Measurements from ENCODE around the gene DNAJB12.
"Not testable (repeated sequence)": the region's sequence is repeated elsewhere in the genome, so short reads cannot be mapped to it uniquely, and the experiment has no call there.

The DNAJB12 gene

DNA sequence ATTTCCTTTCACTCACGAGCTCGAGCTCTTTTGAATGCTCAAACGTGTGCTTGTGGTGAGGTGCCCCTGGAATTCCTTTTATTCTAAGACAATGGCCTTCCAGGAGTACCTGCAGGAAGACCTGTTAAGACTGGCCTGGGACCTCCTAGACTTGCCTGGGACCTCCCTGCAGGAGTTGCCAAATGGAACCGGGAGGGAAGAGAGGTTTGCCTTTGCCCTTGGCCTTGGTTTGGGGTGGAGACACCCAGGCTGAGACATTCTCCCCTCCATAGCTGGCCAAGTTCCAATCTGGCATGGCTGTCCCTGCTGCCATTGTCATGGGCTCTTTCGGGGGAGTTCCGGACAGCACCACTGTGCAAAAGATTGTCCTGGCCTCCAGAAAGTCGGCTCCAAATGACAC, 39.7 kb downstream of the DNAJB12 start:
- DNase-seq, result no peak

- DNase-seq, result no peak
Observed at GRCh38 chr10:72314263-72314662, 40.5 kb downstream of the DNAJB12 start.

GRCh38 chr10:72312865-72313391, 41.8 kb downstream of the DNAJB12 start:
- DNase-seq, result no peak

DNA sequence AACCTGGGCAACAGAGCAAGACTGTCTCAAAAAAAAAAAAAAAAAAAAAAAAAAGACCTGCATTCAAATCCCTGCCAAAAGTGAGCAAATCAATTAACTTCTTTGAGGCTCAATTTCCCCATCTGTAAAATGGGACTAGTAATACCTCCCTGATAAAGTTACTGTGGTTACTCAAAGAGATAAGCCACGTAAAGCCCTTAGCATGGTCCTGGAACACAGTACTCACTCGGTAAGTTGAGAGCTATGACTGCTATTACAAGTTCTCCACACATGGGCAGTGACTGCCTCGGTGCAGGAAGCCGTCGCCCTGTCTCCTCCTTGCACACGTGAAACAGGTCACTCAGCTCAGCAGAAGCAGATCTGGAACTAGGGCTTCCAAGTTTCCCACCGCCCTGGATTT, 43.1 kb downstream of the DNAJB12 start:
- no peak for DNase-seq

DNA sequence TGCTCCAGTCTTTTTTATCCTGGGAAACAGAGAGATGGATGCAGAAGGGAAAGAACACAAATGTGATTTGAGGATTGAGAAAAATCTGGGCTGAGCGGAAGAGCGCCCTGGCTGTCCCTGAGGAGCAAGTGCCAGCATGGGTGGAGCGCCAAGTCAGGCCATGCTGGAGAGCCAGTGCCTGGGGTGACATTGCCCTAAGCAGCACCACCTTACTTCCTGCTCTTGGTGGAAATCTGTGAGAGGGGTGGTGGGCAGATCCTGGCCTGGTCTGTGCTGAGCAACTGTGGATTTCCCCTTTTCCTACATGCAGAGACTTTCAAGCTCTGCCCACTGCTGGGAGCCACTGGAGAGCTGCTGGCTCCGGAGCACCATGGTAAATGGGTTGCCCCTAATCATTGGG, 44.1 kb downstream of the DNAJB12 start:
- peak; percentile 23 for DNase-seq

GRCh38 chr10:72310241-72310633, 44.5 kb downstream of the DNAJB12 start:
- DNase-seq, result no peak

DNA sequence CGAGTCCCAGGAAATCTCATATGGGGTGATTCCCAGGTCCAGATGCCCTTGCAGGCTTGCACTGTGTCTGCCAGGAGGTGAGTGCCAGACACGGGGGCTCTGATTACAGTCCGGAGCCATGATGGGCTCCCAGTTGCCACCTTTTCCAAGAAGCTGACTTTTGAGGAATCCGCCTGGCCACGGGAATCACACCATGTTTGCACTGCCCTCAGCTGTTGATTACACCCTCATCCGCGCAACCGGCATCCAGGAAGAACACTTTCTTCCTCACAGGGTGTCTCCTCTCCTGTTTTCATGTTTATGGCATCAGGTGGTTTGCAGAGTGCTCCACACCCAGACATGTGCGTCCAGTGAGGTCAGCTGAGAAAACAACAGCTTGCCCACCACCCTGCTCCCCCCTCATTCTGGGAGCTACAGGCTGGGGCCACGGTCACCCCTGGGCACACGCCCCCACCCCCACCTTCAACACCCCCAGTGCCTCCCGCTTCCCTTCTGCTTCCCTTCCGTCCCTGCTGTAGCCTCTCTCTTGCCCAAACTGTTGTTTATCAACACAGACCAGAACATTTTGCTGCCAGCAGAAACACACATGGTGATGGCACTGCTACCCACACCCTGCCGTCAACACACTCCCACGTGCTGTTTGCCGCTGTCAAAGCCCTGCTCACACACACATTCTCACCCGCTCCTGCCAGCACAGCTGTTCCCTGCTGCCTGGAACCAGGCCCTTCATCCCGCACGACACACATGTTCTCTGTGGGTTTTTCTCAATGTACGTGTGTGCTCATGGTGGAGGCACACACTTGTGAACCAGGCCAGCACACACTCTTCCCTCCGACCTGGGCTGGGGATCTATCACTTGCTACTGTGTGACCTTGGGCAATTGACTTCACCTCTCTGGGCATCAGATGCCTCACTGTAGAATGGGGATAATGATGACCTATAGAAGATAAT, 45.2 kb downstream of the DNAJB12 start:
- DNase-seq, result no peak

DNA sequence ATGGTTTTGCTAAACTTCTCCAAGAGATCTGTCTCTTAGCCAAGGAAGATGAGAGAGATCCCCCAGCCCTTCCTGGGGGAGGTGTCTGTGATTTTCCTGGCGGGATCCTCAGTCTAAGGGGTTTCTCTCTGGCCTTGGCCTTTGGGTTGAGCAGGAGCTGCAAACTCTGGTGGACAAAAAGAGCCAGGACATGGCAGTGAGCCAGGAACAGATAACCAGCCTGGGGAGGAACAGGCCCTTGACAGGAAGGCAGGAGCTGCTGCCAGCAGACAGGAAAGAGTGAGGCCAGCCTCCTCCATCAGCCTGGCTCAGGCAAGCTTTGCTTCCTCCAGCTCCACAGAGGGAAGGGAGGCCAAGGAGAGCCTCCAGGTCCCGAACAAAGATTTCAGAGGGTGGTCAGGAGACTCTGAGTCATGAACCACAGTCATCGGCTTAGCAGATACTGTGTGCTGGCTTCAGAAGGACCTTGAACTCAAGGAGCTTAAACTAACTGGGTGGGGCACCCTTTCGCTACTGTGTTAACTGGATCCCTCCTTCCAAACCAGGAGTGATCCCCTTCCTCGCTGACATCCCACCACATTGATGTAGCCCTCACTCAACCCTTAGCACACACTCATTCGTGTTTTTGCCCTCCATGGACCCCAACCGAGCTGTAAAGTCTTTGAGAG, 46.3 kb downstream of the DNAJB12 start:
- peak; percentile 18 for DNase-seq

DNA sequence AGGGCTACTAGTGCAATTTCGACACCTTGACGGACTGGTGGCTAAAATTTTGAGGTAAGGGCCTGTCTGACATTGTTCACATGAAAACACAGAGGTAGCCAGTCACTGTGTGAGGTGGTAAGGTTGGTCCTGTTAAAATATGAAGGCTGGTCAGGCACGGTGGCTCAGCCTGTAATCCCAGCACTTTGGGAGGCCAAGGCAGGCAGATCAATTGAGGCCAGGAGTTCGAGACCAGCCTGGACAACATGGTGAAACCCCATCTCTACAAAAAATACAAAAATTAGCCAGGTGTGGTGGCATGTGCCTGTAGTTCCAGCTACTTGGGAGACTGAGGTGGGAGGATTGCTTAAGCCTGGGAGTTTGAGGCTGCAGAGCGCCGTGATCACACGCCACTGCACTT, 47.0 kb downstream of the DNAJB12 start:
- DNase-seq, result not testable (repeated sequence)

DNA sequence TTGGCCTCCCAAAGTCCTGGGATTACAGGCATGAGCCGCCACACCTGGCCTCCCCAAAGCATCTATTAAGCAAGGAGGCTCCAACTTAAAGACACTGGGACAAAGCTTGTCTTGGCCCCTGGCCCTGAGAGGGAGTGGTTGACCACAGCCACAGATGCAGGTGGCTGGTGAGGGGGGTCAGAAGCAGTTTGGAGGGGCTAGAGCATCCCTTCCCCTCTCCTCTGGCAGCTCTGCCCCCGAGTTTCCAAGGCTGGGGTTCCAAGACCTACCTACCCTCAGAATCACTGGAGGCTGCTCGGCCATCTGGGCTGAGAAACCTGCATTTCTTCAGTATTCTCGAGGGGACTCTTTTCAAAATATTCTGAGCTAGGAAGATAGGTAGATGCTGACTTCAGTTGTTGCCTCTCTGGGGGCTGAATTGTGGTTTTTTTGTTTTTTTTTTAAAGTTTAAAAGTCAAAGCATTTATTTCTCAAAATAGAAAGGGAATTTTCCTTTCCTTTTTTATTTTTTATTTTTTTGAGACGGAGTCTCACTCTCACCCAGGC, 48.4 kb downstream of the DNAJB12 start:
- no peak for DNase-seq

- DNase-seq, result no peak
Observed at GRCh38 chr10:72303424-72304128, 51.1 kb downstream of the DNAJB12 start.

DNA sequence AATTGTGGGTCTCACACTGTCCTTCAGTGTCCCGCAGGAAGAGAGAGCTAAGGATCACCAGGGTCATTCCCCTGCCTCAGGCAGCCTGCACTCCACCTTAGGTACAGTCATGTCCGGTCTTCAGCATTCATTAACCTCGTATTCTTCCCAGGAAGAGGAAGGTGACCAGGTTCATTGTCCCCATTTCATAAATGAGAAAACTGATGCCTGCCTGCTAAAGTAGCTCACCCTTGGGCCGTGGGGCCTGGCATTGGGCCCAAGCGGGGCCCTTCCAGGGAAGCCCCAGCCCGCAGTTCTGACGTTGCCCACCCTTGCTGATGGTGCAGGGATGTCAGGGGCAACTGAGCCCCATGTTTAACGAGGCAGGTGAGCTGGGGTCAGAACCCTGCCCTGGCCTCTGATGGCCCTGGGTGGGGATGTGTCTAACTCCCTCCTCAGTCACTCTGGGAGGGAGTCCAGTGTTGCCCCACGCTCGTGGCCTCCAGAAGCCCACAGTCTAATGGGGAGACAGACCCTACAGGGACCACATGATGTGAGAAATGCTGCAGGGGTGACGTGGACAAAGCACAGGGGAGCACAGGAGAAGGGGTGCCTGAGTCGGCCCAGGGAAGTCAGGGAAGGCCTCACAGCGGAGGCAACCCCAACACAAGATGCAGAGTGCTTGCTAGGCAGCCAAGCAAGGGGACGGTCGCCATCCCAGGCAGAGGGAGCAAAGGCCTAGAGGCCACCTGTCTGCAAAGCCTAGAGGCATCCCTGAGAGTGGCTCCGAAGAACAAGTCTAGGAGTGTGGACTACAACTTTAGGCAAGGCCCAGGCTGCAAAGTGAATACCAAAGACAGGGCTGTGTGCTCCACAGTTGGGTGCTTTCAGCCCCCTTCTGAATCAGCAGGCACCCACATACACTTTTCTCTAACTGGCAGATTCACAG, 55.9 kb downstream of the DNAJB12 start:
- DNase-seq, result no peak

DNA sequence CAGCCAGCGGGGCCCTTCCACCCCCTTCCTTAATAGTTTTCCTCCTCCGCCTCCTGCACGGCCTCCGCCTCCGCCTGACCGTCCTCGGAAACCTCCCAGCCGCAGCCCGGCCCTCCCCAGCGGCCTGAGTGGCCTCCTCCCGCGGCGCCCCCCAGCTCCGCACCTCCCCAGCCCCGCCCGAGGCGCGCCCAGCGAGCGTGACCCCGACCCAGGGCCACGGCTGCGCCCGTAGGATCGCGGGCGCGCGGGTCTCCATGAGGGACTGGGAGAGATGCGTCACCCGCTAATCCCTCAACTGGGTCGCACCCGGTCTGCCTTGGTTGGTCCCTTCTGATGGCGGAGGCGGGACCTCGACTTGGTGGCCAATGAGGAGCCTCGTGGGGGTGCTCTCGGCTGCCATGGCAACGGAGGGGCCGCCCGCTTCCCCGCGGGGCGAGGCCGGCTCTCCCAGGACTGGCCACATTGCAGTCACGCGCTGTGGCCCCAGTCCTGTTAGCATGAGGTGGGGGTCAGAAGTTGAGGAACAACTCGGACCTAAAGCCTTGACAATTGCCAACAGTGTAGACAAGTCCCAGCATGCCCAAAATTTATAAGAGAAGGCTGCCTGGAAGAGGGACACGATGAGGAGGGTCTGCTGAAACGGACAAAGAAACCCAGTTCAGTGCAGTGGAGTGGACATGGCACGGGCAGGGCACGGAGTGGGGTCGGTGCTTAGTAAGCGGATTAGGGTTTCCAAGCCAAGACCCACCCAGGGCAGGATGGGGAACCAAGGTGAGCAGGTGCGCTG, 56.7 kb downstream of the DNAJB12 start:
- peak; percentile 97 for DNase-seq

GRCh38 chr10:72297281-72297804, 57.4 kb downstream of the DNAJB12 start:
- no peak for DNase-seq

DNA sequence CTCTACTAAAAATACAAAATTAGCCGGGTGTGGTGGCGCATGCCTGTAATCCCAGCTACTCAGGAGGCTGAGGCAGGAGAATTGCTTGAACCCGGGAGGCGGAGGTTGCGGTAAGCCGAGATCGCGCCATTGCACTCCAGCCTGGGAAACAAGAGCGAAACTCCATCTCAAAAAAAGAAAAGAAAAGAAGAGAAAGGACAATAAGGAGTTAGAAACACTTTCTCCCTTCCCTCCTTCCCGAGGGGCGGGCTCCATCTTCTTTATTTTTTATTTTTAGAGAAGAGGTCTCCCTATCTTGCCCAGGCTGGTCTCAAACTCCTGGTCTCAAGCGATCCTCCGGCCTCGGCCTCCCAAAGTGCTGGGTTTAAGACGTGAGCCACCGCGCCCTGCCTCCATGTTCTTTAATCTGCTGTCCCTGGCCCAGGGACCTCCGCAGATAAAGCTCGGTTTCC, 57.9 kb downstream of the DNAJB12 start:
- not testable (repeated sequence) for DNase-seq

- no peak for DNase-seq
Observed at GRCh38 chr10:72295330-72295910, 59.3 kb downstream of the DNAJB12 start.

DNA sequence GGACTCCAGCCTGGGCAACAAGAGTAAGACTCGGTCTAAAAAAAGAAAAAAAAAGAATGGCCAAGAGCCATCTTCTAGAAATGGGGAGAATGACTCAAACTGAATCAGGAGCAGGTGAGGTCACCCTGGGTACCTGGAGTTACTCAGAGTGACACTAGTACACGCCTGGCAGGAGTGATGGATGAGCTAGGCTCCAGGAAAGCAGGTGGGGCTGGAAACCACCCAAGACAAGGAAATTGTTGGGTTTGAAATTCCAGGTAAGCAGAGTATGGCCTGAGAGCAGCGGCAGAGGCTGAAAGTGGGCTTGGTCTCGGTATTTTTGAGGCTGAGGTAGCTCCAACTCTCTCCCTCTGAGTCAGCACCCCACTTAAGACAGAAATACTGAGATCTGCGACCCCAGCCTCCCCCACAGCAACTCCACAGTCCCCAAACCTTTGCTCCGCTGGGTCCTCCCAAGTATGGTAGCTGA, 62.5 kb downstream of the DNAJB12 start:
- DNase-seq, result peak; percentile 51

GRCh38 chr10:72291019-72291532, 63.6 kb downstream of the DNAJB12 start:
- DNase-seq, result no peak

DNA sequence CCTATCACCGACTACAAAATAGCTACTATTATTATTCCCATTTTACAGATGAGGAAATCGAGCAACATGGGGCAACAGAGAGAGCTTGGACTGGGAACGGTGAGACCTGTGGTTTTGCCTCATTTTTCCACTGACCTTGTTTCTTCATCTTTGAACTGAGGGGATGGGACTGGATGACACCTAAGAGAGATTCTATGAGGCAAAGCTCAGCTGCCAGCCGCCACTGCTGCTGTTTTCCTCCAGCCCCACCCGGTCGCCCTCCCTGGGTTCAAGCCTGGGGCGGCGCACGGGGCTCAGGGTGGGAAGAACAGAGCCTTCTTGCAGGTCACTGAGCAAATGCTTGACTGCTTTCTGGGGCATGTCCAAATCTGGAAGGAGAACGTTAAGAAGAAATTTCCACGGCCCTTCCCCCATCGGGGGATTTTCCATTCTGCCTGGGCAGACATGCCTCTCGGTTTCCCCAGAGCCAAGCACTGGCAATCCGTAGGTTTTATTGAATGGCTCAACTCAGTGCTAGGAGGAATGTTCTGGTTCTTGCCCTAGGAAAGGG, 68.7 kb downstream of the DNAJB12 start:
- DNase-seq, result no peak

GRCh38 chr10:72283131-72283530, 71.6 kb downstream of the DNAJB12 start:
- no peak for DNase-seq

Measured in NCI-H69 (cell line).